Fibroblast of pulmonary artery (primary cell): ENCODE results near the gene DGKQ.

Experiments used
- DNase-seq: peaks from one replicate; pipeline ENCODE4 v3.0.0-alpha.2; 2010; ENCODE audit warnings: low read depth
- H3K4me3 ChIP-seq: replicated peaks from 2 replicates; pipeline ENCODE4 v1.5.1; 2011; ENCODE audit warnings: low read depth, mild to moderate bottlenecking, control low read depth, low read length, moderate library complexity
- CTCF ChIP-seq: IDR thresholded peaks from 2 replicates; pipeline ENCODE4 v1.5.1; 2011; ENCODE audit warnings: mild to moderate bottlenecking, control low read depth, low read length, inconsistent platforms; ENCODE audit errors: missing control alignments

DGKQ gene

GRCh38 chr4:913280-913618 lies 60.1 kb downstream of the DGKQ start:
- H3K4me3 ChIP-seq, result no peak overlapping the region
- TF ChIP-seq CTCF, result no peak
- DNase-seq, result no peak

DNA sequence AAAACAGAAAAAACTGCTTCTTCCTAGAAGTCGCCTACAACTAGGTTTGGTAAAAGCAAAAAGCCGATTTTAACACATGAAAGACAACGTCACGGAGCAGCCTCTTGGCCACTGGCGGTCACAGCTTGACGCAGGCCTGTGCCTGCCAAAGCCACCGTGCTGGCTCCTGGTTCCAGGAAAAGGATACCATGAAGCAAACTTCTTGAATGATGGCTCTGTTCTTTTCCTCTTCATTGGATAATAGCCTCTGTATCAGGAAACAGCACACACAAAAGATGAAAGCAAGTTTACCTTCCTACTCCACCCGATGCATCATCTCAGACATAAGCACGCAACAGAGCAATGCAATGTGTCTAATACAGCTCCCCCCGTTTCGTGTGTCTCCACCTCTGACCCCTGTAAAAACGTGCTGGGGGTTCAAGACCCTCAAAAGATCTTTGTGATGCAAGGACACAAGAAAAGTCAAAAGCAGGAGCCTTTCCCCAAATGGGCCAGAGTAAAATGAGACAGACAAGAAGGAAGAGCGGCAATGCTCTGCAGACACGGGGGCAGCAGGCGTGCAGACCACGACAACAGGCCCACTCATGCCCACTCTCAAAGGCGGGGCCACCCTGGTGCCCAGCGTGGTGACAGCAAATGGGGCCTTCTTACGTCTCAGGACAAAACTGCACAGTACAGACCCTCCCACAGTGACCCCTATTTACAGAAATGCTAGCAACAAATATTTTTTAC lies 60.7 kb downstream of the DGKQ start:
- no peak overlapping the region for H3K4me3 ChIP-seq
- no peak for DNase-seq
- no peak for TF ChIP-seq CTCF

GRCh38 chr4:911871-912490 lies 61.4 kb downstream of the DGKQ start:
- no peak overlapping the region for H3K4me3 ChIP-seq
- no peak for TF ChIP-seq CTCF
- no peak for DNase-seq

DNA sequence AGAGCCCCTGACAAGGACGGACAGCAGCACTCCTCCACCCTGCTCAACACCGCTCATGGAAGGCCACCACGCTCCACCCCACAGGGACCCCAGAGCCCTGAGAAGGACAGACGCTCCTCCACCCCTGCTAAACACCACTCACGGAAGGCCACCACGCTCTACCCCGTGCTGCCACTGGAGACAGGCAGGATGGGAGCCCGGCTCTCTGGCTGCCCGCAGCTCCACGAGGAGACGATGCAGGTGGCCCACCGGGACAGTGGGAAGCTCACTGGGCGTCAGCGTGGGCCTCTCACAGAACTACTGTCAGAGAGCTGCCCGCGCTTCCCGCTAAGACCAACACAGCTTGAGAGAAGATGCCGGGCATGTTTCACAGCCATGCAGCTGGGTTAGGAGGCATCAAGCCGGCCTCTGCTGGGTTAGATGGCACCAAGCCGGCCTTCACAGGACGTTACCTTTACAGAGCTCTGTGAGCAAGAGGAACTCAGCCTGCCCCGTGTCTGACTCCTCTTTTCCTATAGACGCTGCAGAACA lies 62.1 kb downstream of the DGKQ start:
- H3K4me3 ChIP-seq, result no peak overlapping the region
- no peak for TF ChIP-seq CTCF
- no peak for DNase-seq

GRCh38 chr4:910366-911091 lies 62.8 kb downstream of the DGKQ start:
- no peak for TF ChIP-seq CTCF
- DNase-seq, result no peak
- H3K4me3 ChIP-seq, result no peak overlapping the region

DNA sequence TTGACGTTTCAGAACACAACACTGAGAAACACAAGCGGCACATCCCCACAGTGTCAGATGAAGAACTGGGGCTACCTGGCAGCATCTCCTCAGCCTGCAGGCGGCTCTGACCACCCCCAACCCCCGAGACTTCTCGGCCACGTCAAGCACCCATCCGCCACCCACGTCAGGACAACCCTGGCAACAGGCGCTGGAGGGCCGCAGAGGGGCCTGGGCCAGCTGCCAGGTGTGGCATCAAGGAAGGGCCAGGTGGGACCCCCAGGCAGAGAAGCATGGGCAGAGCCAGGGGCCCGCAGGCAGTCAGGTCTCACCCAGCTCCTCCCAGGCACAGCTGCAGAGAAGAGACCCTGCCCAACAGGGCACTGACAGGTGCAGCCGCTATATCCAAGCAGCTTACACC lies 63.5 kb downstream of the DGKQ start:
- no peak for TF ChIP-seq CTCF
- no peak for DNase-seq
- no peak overlapping the region for H3K4me3 ChIP-seq
